HEK293 (cell line): ENCODE data around the gene LIME1.
A peak's percentile ranks its signal among the peaks of the same experiment; 100 is the strongest.

Experiments used
- CTCF ChIA-PET: fragments of 350-600 bp; formaldehyde crosslinking; extraction: SDS; loops from one replicate; lab custom pipeline; 2021; ENCODE audit warnings: antibody characterized with exemption; lab: Yijun Ruan, JAX
- POLR2A ChIA-PET: fragments of 300-600 bp; formaldehyde crosslinking; extraction: SDS; loops from one replicate; lab custom pipeline; 2020; ENCODE audit warnings: antibody characterized with exemption, inconsistent platforms; lab: Yijun Ruan, JAX
- H3K27ac ChIP-seq: fragments of 200-500 bp; sonication (Bioruptor generic); 2 replicates; pipeline ENCODE4 v1.5.1; 2014; ENCODE audit warnings: low read depth, low read length, control low read depth, inconsistent platforms; ENCODE audit errors: extremely low read depth
- H3K36me3 ChIP-seq, 2 experiments: fragments of 200-500 bp in 1 of 2; sonication (Bioruptor generic) in 1 of 2; 1 replicate in 1 of 2; 2 replicates in 1 of 2; pipeline ENCODE4 v1.5.1; 2014 to 2017; ENCODE audit warnings: inconsistent platforms in 2 of 2, low read length in 2 of 2; ENCODE audit not compliant: control insufficient read depth in 2 of 2, insufficient read depth in 1 of 2
- H3K4me1 ChIP-seq: fragments of 200-500 bp; sonication (Bioruptor generic); 2 replicates; pipeline ENCODE4 v1.5.1; 2014; ENCODE audit warnings: mild to moderate bottlenecking, low read length, inconsistent platforms; ENCODE audit not compliant: control insufficient read depth, insufficient read depth
- H3K4me3 ChIP-seq: 2 replicates; pipeline ENCODE4 v1.5.1; 2011; ENCODE audit warnings: low read depth, mild to moderate bottlenecking, control low read depth, low read length, moderate library complexity
- H3K9me3 ChIP-seq: fragments of 200-500 bp; sonication (Bioruptor generic); 2 replicates; pipeline ENCODE4 v1.5.1; 2014; ENCODE audit warnings: low read depth, low read length, inconsistent platforms; ENCODE audit not compliant: control insufficient read depth, insufficient read depth
- EGR2 ChIP-seq: fragments of 450-650 bp; formaldehyde crosslinking; IDR thresholded peaks from 2 replicates; pipeline ENCODE4 v1.5.1; 2016; ENCODE audit warnings: low read depth, missing biosample characterization, missing genetic modification characterization
- KLF8 ChIP-seq: fragments of 450-650 bp; formaldehyde crosslinking; IDR thresholded peaks from 2 replicates; pipeline ENCODE4 v1.5.1; 2016; ENCODE audit warnings: missing biosample characterization, missing genetic modification characterization
- SCRT1 ChIP-seq: fragments of 450-650 bp; formaldehyde crosslinking; IDR thresholded peaks from 2 replicates; pipeline ENCODE4 v1.5.1; 2016; ENCODE audit warnings: missing biosample characterization, missing genetic modification characterization, borderline replicate concordance
- YY1 ChIP-seq: fragments of 450-650 bp; formaldehyde crosslinking; IDR thresholded peaks from 2 replicates; pipeline ENCODE4 v1.5.1; 2018; ENCODE audit warnings: missing biosample characterization, missing genetic modification characterization
- ZBTB17 ChIP-seq: fragments of 450-650 bp; formaldehyde crosslinking; IDR thresholded peaks from 2 replicates; pipeline ENCODE4 v1.5.1; 2016; ENCODE audit warnings: missing biosample characterization, missing genetic modification characterization
- ZBTB8A ChIP-seq: fragments of 450-650 bp; formaldehyde crosslinking; IDR thresholded peaks from 2 replicates; pipeline ENCODE4 v1.5.1; 2016; ENCODE audit warnings: missing biosample characterization, missing genetic modification characterization
- ZFP3 ChIP-seq: fragments of 450-650 bp; formaldehyde crosslinking; IDR thresholded peaks from 2 replicates; pipeline ENCODE4 v1.5.1; 2016; ENCODE audit warnings: low read depth, missing biosample characterization, missing genetic modification characterization
- ZIC2 ChIP-seq: fragments of 450-650 bp; formaldehyde crosslinking; IDR thresholded peaks from 2 replicates; pipeline ENCODE4 v1.5.1; 2016; ENCODE audit warnings: missing biosample characterization, missing genetic modification characterization
- ZNF133 ChIP-seq: fragments of 450-650 bp; formaldehyde crosslinking; IDR thresholded peaks from 2 replicates; pipeline ENCODE4 v1.5.1; 2016; ENCODE audit warnings: missing biosample characterization, missing genetic modification characterization
- ZNF202 ChIP-seq: fragments of 450-650 bp; formaldehyde crosslinking; IDR thresholded peaks from 2 replicates; pipeline ENCODE4 v1.5.1; 2016; ENCODE audit warnings: missing biosample characterization, missing genetic modification characterization, borderline replicate concordance
- ZNF24 ChIP-seq: fragments of 450-650 bp; formaldehyde crosslinking; IDR thresholded peaks from 2 replicates; pipeline ENCODE4 v1.5.1; 2016; ENCODE audit warnings: missing biosample characterization, missing genetic modification characterization
- ZNF341 ChIP-seq: fragments of 450-650 bp; formaldehyde crosslinking; IDR thresholded peaks from 2 replicates; pipeline ENCODE4; 2016; ENCODE audit warnings: low read depth, missing biosample characterization, missing genetic modification characterization
- ZNF433 ChIP-seq: fragments of 450-650 bp; formaldehyde crosslinking; IDR thresholded peaks from 2 replicates; pipeline ENCODE4 v1.5.1; 2016; ENCODE audit warnings: missing biosample characterization, missing genetic modification characterization, low read depth
- ZNF529 ChIP-seq: fragments of 450-650 bp; formaldehyde crosslinking; IDR thresholded peaks from 2 replicates; pipeline ENCODE4 v1.5.1; 2017; ENCODE audit warnings: missing genetic modification characterization, missing biosample characterization; ENCODE audit not compliant: insufficient replicate concordance
- ZNF560 ChIP-seq: fragments of 450-650 bp; formaldehyde crosslinking; IDR thresholded peaks from 2 replicates; pipeline ENCODE4 v1.5.1; 2017; ENCODE audit warnings: missing biosample characterization, missing genetic modification characterization, borderline replicate concordance
- ZNF658 ChIP-seq: fragments of 450-650 bp; formaldehyde crosslinking; IDR thresholded peaks from 2 replicates; pipeline ENCODE4; 2016; ENCODE audit warnings: missing biosample characterization, missing genetic modification characterization
- ZNF747 ChIP-seq: fragments of 450-650 bp; formaldehyde crosslinking; IDR thresholded peaks from 2 replicates; pipeline ENCODE4 v1.5.1; 2016; ENCODE audit warnings: missing biosample characterization, missing genetic modification characterization
- ZNF837 ChIP-seq: fragments of 450-650 bp; formaldehyde crosslinking; IDR thresholded peaks from 2 replicates; pipeline ENCODE4 v1.5.1; 2016; ENCODE audit warnings: missing biosample characterization, missing genetic modification characterization
- TF ChIP-seq, protein P1 (sequence below): fragments of 450-650 bp; formaldehyde crosslinking; IDR thresholded peaks from 2 replicates; pipeline ENCODE4 v1.5.1; 2016; ENCODE audit warnings: missing biosample characterization, missing genetic modification characterization, low read depth
- TF ChIP-seq, protein P2 (sequence below): fragments of 450-650 bp; formaldehyde crosslinking; IDR thresholded peaks from 2 replicates; pipeline ENCODE4 v1.5.1; 2016; ENCODE audit warnings: missing biosample characterization, missing genetic modification characterization
- TF ChIP-seq, protein P3 (sequence below): fragments of 450-650 bp; formaldehyde crosslinking; conservative IDR thresholded peaks from 2 replicates; pipeline ENCODE4 v1.5.1; 2016; ENCODE audit warnings: low read depth, missing biosample characterization, missing genetic modification characterization

Gene LIME1

DNA sequence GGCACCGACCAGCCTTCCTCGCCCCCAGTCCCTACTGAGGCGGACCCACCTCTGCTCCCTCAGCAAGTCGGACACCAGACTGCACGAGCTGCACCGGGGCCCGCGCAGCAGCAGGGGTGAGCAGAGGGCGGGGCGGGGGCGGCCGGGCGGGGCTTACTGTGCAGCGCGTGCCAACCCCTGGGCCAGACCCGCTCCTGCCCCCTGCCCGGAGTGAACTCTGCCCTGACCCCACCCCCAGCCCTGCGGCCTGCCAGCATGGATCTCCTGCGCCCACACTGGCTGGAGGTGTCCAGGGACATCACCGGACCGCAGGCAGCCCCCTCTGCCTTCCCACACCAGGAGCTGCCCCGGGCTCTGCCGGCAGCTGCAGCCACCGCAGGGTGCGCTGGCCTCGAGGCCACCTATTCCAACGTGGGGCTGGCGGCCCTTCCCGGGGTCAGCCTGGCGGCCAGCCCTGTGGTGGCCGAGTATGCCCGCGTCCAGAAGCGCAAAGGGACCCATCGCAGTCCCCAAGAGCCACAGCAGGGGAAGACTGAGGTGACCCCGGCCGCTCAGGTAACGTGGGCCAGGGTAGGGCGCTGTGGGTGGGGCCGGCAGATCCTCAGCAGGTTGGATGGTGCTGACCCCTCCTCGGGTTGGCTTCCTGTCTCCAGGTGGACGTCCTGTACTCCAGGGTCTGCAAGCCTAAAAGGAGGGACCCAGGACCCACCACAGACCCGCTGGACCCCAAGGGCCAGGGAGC is 1.7 kb downstream of the LIME1 start:
- CTCF ChIA-PET = interaction anchor here (0.6 kb wide), 1 partner anchor 32 kb away, joined by 3 read pairs; no protein-coding TSS in a partner anchor
- Histone ChIP-seq H3K27ac (no peak overlapping the region), H3K36me3 (peaks cover 0 to 59% of the 10 kb centered on the region in 2 experiments; a peak in 2 of 3 replicates)
- POLR2A ChIA-PET = no interaction called here
- TF ChIP-seq KLF8 = peak; percentile 24; the same call in 1 of the 2 replicates
- TF ChIP-seq, protein P1, sequence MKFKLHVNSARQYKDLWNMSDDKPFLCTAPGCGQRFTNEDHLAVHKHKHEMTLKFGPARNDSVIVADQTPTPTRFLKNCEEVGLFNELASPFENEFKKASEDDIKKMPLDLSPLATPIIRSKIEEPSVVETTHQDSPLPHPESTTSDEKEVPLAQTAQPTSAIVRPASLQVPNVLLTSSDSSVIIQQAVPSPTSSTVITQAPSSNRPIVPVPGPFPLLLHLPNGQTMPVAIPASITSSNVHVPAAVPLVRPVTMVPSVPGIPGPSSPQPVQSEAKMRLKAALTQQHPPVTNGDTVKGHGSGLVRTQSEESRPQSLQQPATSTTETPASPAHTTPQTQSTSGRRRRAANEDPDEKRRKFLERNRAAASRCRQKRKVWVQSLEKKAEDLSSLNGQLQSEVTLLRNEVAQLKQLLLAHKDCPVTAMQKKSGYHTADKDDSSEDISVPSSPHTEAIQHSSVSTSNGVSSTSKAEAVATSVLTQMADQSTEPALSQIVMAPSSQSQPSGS (tag by site-specific recombination) = no peak
- TF ChIP-seq, all 188 proteins: peak for 1
- Histone ChIP-seq H3K4me3 (no peak overlapping the region), H3K9me3 (no peaks in the 10 kb centered on the region), H3K4me1 (no peaks in the 10 kb centered on the region; the same call in 1 of the 2 replicates)

DNA sequence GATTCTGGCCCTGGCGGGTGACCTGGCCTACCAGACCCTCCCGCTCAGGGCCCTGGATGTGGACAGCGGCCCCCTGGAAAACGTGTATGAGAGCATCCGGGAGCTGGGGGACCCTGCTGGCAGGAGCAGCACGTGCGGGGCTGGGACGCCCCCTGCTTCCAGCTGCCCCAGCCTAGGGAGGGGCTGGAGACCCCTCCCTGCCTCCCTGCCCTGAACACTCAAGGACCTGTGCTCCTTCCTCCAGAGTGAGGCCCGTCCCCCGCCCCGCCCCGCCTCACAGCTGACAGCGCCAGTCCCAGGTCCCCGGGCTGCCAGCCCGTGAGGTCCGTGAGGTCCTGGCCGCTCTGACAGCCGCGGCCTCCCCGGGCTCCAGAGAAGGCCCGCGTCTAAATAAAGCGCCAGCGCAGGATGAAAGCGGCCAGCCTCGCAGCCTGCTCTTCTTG is 2.2 kb downstream of the LIME1 start:
- Histone ChIP-seq H3K9me3 (no peaks in the 10 kb centered on the region), H3K36me3 (peaks cover 4 to 59% of the 10 kb centered on the region in 2 experiments; a peak in 2 of 3 replicates), H3K4me1 (no peaks in the 10 kb centered on the region; the same call in 1 of the 2 replicates), H3K27ac (peak overlapping the region; percentile 49; the same call in 1 of the 2 replicates), H3K4me3 (no peak overlapping the region)
- no peak for TF ChIP-seq ZNF433 (tag by site-specific recombination)
- no peak for TF ChIP-seq ZNF837 (tag by site-specific recombination)
- no peak for TF ChIP-seq ZNF529 (tag by site-specific recombination)
- TF ChIP-seq ZNF747 (tag by site-specific recombination) = no peak
- TF ChIP-seq, protein P2, sequence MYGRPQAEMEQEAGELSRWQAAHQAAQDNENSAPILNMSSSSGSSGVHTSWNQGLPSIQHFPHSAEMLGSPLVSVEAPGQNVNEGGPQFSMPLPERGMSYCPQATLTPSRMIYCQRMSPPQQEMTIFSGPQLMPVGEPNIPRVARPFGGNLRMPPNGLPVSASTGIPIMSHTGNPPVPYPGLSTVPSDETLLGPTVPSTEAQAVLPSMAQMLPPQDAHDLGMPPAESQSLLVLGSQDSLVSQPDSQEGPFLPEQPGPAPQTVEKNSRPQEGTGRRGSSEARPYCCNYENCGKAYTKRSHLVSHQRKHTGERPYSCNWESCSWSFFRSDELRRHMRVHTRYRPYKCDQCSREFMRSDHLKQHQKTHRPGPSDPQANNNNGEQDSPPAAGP (tag by site-specific recombination) = peak; percentile 43; the same call in 1 of the 2 replicates
- TF ChIP-seq SCRT1 (tag by site-specific recombination) = no peak
- ChIA-PET CTCF (interaction anchor here (0.6 kb wide), 1 partner anchor 33 kb away, joined by 3 read pairs; no protein-coding TSS in a partner anchor), POLR2A (no interaction called here)

DNA sequence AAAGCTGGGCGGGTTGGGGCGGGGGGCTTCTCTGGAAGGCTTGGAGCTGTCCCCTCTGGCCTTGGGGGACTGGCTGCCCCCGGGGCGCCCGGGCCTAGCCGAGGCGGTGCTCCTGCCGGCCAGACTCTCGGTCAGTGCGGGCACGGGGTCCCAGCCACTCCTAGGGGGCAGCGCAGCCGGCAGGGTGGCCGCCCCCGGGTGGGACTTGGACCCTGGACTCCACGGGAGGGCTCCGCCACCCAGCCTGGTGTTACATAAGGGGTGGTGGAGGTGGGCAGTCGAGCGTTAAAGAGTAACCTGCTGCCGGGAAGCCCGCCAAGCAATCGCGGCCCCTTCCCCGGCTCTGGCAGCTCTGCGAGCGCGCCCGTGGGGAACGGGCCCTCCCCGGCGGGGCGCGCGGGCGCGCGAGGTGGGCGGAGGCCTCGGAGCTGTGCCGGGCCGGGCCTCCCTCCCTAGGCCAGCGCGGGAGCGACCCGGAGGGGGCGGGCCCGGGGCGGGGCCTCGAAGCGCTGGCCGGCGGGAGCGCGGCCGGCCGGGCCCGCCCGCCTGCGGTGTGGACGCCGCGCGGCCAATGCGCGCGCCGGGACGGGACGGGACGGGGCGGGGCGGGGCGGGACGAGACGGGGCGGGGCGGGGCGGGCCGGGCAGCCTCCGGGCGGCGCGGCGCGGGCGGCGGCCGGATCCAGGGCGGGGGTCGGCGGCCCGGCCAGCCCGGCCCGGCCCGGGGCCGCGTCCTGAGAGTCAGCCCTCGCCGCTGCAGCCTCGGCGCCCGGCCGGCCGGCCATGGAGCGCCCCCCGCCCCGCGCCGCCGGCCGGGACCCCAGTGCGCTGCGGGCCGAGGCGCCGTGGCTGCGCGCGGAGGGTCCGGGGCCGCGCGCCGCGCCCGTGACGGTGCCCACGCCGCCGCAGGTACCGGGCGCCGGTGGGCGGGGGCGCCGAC is 2.9 kb downstream of the LIME1 start, which contains the start of gene SLC2A4RG:
SLC2A4RG (plus strand) TSS at position 647 of the 940 bp plus-strand sequence; CDS start at position 784, 137 bp downstream.
- POLR2A ChIA-PET = no interaction called here
- no peaks in the 10 kb centered on the region; the same call in 1 of the 2 replicates for H3K4me1 ChIP-seq
- H3K27ac ChIP-seq = peak within 1 kb of the TSS; percentile 79
- no peaks in the 10 kb centered on the region for H3K9me3 ChIP-seq
- CTCF ChIA-PET = no interaction called here
- H3K36me3 ChIP-seq = peaks cover 4 to 52% of the 10 kb centered on the region in 2 experiments; a peak in 1 of 3 replicates
- H3K4me3 ChIP-seq = peak within 1 kb of the TSS; percentile 54
- TF ChIP-seq ZFP3 (tag by site-specific recombination) = no peak
- TF ChIP-seq ZNF202 (tag by site-specific recombination) = no peak
- TF ChIP-seq ZNF747 (tag by site-specific recombination) = no peak
- no peak for TF ChIP-seq EGR2
- no peak for TF ChIP-seq ZBTB17 (tag by site-specific recombination)
- no peak for TF ChIP-seq ZNF24 (tag by site-specific recombination)
- no peak for TF ChIP-seq ZNF433 (tag by site-specific recombination)
- TF ChIP-seq ZNF658 (tag by site-specific recombination) = no peak
- peak; percentile 62; the same call in 1 of the 2 replicates for TF ChIP-seq ZIC2 (tag by site-specific recombination)
- TF ChIP-seq ZNF837 (tag by site-specific recombination) = no peak
- TF ChIP-seq ZBTB8A (tag by site-specific recombination) = peak; percentile 74
- TF ChIP-seq, protein P3, sequence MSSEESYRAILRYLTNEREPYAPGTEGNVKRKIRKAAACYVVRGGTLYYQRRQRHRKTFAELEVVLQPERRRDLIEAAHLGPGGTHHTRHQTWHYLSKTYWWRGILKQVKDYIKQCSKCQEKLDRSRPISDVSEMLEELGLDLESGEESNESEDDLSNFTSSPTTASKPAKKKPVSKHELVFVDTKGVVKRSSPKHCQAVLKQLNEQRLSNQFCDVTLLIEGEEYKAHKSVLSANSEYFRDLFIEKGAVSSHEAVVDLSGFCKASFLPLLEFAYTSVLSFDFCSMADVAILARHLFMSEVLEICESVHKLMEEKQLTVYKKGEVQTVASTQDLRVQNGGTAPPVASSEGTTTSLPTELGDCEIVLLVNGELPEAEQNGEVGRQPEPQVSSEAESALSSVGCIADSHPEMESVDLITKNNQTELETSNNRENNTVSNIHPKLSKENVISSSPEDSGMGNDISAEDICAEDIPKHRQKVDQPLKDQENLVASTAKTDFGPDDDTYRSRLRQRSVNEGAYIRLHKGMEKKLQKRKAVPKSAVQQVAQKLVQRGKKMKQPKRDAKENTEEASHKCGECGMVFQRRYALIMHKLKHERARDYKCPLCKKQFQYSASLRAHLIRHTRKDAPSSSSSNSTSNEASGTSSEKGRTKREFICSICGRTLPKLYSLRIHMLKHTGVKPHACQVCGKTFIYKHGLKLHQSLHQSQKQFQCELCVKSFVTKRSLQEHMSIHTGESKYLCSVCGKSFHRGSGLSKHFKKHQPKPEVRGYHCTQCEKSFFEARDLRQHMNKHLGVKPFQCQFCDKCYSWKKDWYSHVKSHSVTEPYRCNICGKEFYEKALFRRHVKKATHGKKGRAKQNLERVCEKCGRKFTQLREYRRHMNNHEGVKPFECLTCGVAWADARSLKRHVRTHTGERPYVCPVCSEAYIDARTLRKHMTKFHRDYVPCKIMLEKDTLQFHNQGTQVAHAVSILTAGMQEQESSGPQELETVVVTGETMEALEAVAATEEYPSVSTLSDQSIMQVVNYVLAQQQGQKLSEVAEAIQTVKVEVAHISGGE (tag by site-specific recombination) = no peak
- no peak for TF ChIP-seq ZNF133 (tag by site-specific recombination)
- no peak for TF ChIP-seq ZNF560
- TF ChIP-seq SCRT1 (tag by site-specific recombination) = no peak
- TF ChIP-seq ZNF341 (tag by site-specific recombination) = peak; percentile 59
- no peak for TF ChIP-seq ZNF529 (tag by site-specific recombination)
- TF ChIP-seq YY1 (tag by site-specific recombination) = no peak
